Thyroid gland (tissue), 4 donors: ENCODE results near the gene DAB1.

ENCODE experiments used
- POLR2A ChIP-seq, 2 donors: fragments of 450-650 bp; IDR thresholded peaks; one replicate each; pipeline ENCODE4 v1.6.1; 2017; ENCODE audit warnings: antibody characterized with exemption in 2 of 2, mild to moderate bottlenecking in 2 of 2, moderate library complexity in 1 of 2
- TF ChIP-seq, protein P1 (sequence below), 6 experiments: fragments of 200-600 bp in 3 of 6; fragments of 450-650 bp in 3 of 6; sonication (generic) in 3 of 6; IDR thresholded peaks; one replicate each; pipeline ENCODE4 v1.5.1; 2016 to 2019; ENCODE audit warnings: antibody characterized with exemption in 6 of 6, mild to moderate bottlenecking in 2 of 6, inconsistent platforms in 1 of 6, moderate library complexity in 1 of 6

DNA sequence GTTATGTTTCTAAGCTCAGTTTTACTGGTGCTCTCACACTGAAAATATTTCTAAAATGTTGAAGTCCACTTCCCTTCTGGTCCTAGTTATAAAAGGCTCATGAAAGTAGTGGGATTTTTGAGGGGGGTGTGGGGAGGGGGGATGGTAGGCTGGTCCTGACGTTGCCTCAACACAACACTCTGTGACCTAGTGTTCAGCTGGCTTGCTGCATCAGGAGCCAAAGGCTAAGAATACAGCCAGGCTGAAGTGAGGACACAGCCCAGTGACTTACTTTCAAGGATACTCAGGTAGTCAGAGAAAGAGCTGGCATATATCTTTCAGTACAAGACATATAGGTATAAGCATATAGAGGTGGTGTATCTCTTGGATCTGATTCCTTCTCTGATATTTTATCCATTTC, 306.1 kb downstream of the DAB1 start:
- TF ChIP-seq, protein P1, sequence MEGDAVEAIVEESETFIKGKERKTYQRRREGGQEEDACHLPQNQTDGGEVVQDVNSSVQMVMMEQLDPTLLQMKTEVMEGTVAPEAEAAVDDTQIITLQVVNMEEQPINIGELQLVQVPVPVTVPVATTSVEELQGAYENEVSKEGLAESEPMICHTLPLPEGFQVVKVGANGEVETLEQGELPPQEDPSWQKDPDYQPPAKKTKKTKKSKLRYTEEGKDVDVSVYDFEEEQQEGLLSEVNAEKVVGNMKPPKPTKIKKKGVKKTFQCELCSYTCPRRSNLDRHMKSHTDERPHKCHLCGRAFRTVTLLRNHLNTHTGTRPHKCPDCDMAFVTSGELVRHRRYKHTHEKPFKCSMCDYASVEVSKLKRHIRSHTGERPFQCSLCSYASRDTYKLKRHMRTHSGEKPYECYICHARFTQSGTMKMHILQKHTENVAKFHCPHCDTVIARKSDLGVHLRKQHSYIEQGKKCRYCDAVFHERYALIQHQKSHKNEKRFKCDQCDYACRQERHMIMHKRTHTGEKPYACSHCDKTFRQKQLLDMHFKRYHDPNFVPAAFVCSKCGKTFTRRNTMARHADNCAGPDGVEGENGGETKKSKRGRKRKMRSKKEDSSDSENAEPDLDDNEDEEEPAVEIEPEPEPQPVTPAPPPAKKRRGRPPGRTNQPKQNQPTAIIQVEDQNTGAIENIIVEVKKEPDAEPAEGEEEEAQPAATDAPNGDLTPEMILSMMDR (IDR thresholded peaks at IDR 0.05), result no peak
- no peak for TF ChIP-seq POLR2A (IDR thresholded peaks at IDR 0.05)
